H1 (cell line): ENCODE results near the gene RAB11B. TPM values are rescaled to one million over a fixed set of nuclear protein-coding genes. Genes with fewer than 3 reads are reported as not detected.
"Not testable (repeated sequence)": the region's sequence is repeated elsewhere in the genome, so short reads cannot be mapped to it uniquely, and the experiment has no call there.

Source experiments
- CTCF ChIA-PET: fragments of 300-600 bp; sonication (Branson Sonifier 250); formaldehyde crosslinking; loops from one replicate; lab custom pipeline; 2021; ENCODE audit not compliant: partially characterized antibody; lab: Charles Lee
- POLR2A ChIA-PET: fragments of 300-600 bp; sonication (Branson Sonifier 250); formaldehyde crosslinking; loops from one replicate; lab custom pipeline; 2021; ENCODE audit warnings: inconsistent platforms; ENCODE audit not compliant: partially characterized antibody; lab: Charles Lee
- DNase-seq, 2 experiments: peaks; one replicate each; pipeline versions ENCODE4 v3.0.0 to v3.0.0-alpha.2; 2010 to 2022; ENCODE audit warnings: low spot score in 2 of 2, low read depth in 1 of 2, mixed read lengths in 1 of 2
- FAIRE-seq: peaks from 2 replicates; lab custom pipeline; 2011; peaks lifted over from hg19 to GRCh38; lab: Jason Lieb, UNC
- H2AFZ ChIP-seq: 2 replicates; pipeline ENCODE4 v1.8.1; 2012; ENCODE audit warnings: low read length, inconsistent platforms
- H2AK5ac ChIP-seq: 2 replicates; pipeline ENCODE4 v1.6.1; 2013; ENCODE audit warnings: low read depth, low read length
- H2BK120ac ChIP-seq: replicated peaks from 2 replicates; pipeline ENCODE3; 2013; ENCODE audit warnings: low read depth, low read length, inconsistent platforms
- H2BK12ac ChIP-seq: 2 replicates; pipeline ENCODE4 v1.6.1; 2013; ENCODE audit warnings: low read depth, low read length
- H2BK15ac ChIP-seq: 2 replicates; pipeline ENCODE4 v1.6.1; 2013; ENCODE audit warnings: low read length
- H2BK20ac ChIP-seq: 2 replicates; pipeline ENCODE4 v1.6.1; 2013; ENCODE audit warnings: low read length
- H2BK5ac ChIP-seq: 2 replicates; pipeline ENCODE4 v1.6.1; 2013; ENCODE audit warnings: low read depth, low read length
- H3K14ac ChIP-seq: 2 replicates; pipeline ENCODE4 v1.6.1; 2013; ENCODE audit warnings: inconsistent platforms; ENCODE audit not compliant: insufficient read length
- H3K18ac ChIP-seq: 2 replicates; pipeline ENCODE4 v1.6.1; 2013; ENCODE audit warnings: low read length; ENCODE audit errors: extremely low read depth
- H3K23ac ChIP-seq: 2 replicates; pipeline ENCODE4 v1.6.1; 2013; ENCODE audit warnings: inconsistent platforms; ENCODE audit not compliant: insufficient read length
- H3K23me2 ChIP-seq: 2 replicates; pipeline ENCODE4 v1.6.1; 2013; ENCODE audit warnings: low read depth, low read length
- H3K27ac ChIP-seq: 2 replicates; pipeline ENCODE4 v1.6.1; 2011; ENCODE audit warnings: low read depth, low read length, inconsistent platforms
- H3K27me3 ChIP-seq, 4 experiments: replicated peaks in 1 of 4; 1 replicate in 1 of 4; 2 replicates in 3 of 4; pipeline versions ENCODE4 v1.6.1 to v1.8.1; 2011 to 2013; ENCODE audit warnings: low read length in 3 of 4, mild to moderate bottlenecking in 3 of 4, inconsistent platforms in 2 of 4, mixed read lengths in 2 of 4, moderate library complexity in 1 of 4; ENCODE audit not compliant: control insufficient read depth in 3 of 4, insufficient read depth in 3 of 4; ENCODE audit errors: extremely low read depth in 1 of 4
- H3K36me3 ChIP-seq, 4 experiments: 2 replicates each; pipeline versions ENCODE4 v1.6.1 to v1.8.1; 2011 to 2013; ENCODE audit warnings: mild to moderate bottlenecking in 4 of 4, low read length in 3 of 4, moderate library complexity in 2 of 4, control low read depth in 1 of 4, inconsistent platforms in 1 of 4; ENCODE audit not compliant: insufficient read depth in 4 of 4, control insufficient read depth in 2 of 4
- H3K4ac ChIP-seq: replicated peaks from 2 replicates; pipeline ENCODE3; 2013; ENCODE audit warnings: low read length, low read depth, mixed read lengths, inconsistent platforms; ENCODE audit not compliant: insufficient read length
- H3K4me1 ChIP-seq, 4 experiments: replicated peaks in 1 of 4; 1 replicate in 1 of 4; 2 replicates in 3 of 4; pipeline versions ENCODE4 v1.6.1 to v1.8.1; 2011 to 2013; ENCODE audit warnings: low read length in 3 of 4, inconsistent platforms in 2 of 4, mixed read lengths in 1 of 4; ENCODE audit not compliant: insufficient read depth in 4 of 4, control insufficient read depth in 3 of 4
- H3K4me2 ChIP-seq, 2 experiments: 2 replicates each; pipeline versions ENCODE4 v1.6.1 to v1.8.1; 2011 to 2013; ENCODE audit warnings: low read depth in 2 of 2, low read length in 2 of 2, control low read depth in 1 of 2, inconsistent platforms in 1 of 2, mild to moderate bottlenecking in 1 of 2; ENCODE audit not compliant: insufficient read depth in 1 of 2
- H3K4me3 ChIP-seq, 4 experiments: fragments of 200-600, 300-600 bp in 1 of 4; sonication (generic), shearing (Covaris generic), sonication (Bioruptor Twin) in 1 of 4; 2 replicates each; pipeline versions ENCODE4 v1.5.1 to v1.8.1; 2011 to 2016; ENCODE audit warnings: low read length in 4 of 4, low read depth in 3 of 4, control low read depth in 2 of 4, inconsistent platforms in 2 of 4, mild to moderate bottlenecking in 2 of 4, mixed read lengths in 1 of 4, moderate library complexity in 1 of 4; ENCODE audit not compliant: insufficient read depth in 2 of 4; ENCODE audit errors: extremely low read depth in 1 of 4
- H3K56ac ChIP-seq: replicated peaks from 2 replicates; pipeline ENCODE3; 2013; ENCODE audit warnings: low read depth, mild to moderate bottlenecking, mixed read lengths, low read length, inconsistent platforms; ENCODE audit not compliant: insufficient read length
- H3K79me1 ChIP-seq: 2 replicates; pipeline ENCODE4 v1.6.1; 2013; ENCODE audit warnings: low read depth, low read length, control low read depth
- H3K79me2 ChIP-seq, 2 experiments: 2 replicates each; pipeline versions ENCODE4 v1.6.1 to v1.8.1; 2012 to 2013; ENCODE audit warnings: low read length in 2 of 2, mild to moderate bottlenecking in 2 of 2, inconsistent platforms in 1 of 2; ENCODE audit not compliant: insufficient read depth in 2 of 2, control insufficient read depth in 1 of 2
- H3K9ac ChIP-seq, 4 experiments: replicated peaks in 1 of 4; 1 replicate in 1 of 4; 2 replicates in 3 of 4; pipeline versions ENCODE4 v1.6.1 to v1.8.1; 2011 to 2013; ENCODE audit warnings: low read depth in 3 of 4, low read length in 3 of 4, control low read depth in 2 of 4, mild to moderate bottlenecking in 2 of 4, moderate library complexity in 2 of 4, inconsistent platforms in 1 of 4; ENCODE audit errors: extremely low read depth in 1 of 4
- H3K9me3 ChIP-seq, 2 experiments: 2 replicates each; pipeline versions ENCODE4 v1.6.1 to v1.8.1; 2012 to 2013; ENCODE audit warnings: mild to moderate bottlenecking in 2 of 2, moderate library complexity in 2 of 2, control low read depth in 1 of 2, inconsistent platforms in 1 of 2, low read depth in 1 of 2, low read length in 1 of 2, mixed read lengths in 1 of 2; ENCODE audit not compliant: insufficient read depth in 2 of 2
- H4K20me1 ChIP-seq, 2 experiments: replicated peaks in 1 of 2; 2 replicates each; pipeline versions ENCODE3 to v1.8.1; 2011 to 2013; ENCODE audit warnings: inconsistent platforms in 2 of 2, low read length in 2 of 2, mild to moderate bottlenecking in 1 of 2; ENCODE audit not compliant: insufficient read depth in 2 of 2, control insufficient read depth in 1 of 2
- H4K5ac ChIP-seq: 2 replicates; pipeline ENCODE4 v1.6.1; 2013; ENCODE audit warnings: low read length, low read depth, mixed read lengths, inconsistent platforms; ENCODE audit not compliant: insufficient read length
- H4K8ac ChIP-seq: 2 replicates; pipeline ENCODE4 v1.8.0; 2013; ENCODE audit warnings: mild to moderate bottlenecking, moderate library complexity, low read length, inconsistent platforms; ENCODE audit not compliant: insufficient read depth; ENCODE audit errors: extremely low read depth
- H4K91ac ChIP-seq: replicated peaks from 2 replicates; pipeline ENCODE3; 2013; ENCODE audit warnings: low read length, mixed read lengths, inconsistent platforms; ENCODE audit not compliant: insufficient read length
- WGBS, 2 experiments: shearing (Covaris generic) in 1 of 2; methylation state at CpG; one replicate each; pipeline versions ENCODE4 v1.1.6 to v1.1.7; 2013 to 2015; ENCODE audit warnings: low lambda C conversion rate in 2 of 2, mixed read lengths in 2 of 2, inconsistent platforms in 1 of 2, low coverage in 1 of 2, missing lambda C conversion rate in 1 of 2; ENCODE audit not compliant: insufficient replicate concordance in 2 of 2, insufficient coverage in 1 of 2, insufficient read length in 1 of 2; ENCODE audit errors: extremely low coverage in 1 of 2, missing lambda C conversion rate in 1 of 2; 5-methylcytosine and 5-hydroxymethylcytosine counted together
- polyA plus RNA-seq, 7 experiments: library from polyadenylated mRNA; depleted of rRNA in 3 of 7; stranded (reverse) in 5 of 7; unstranded in 2 of 7; fragments of >200 nt in 5 of 7; fragments of 200-250 nt in 2 of 7; gene quantifications; 1 replicate in 5 of 7; 2 replicates in 1 of 7; 4 replicates in 1 of 7; pipeline versions ENCODE4 v1.2.1 to v1.2.3, GENCODE V29; 2011 to 2013; ENCODE audit warnings: missing spikeins in 2 of 7, mixed read lengths in 2 of 7
- total RNA-seq: library from RNA; stranded (reverse); fragmentation: NEBNext Ultra II Directional; extraction: Animal tissue kit (Norgen Biotek cat#: 25700); gene quantifications from 2 replicates; pipeline ENCODE4 v1.2.1, GENCODE V29; 2021

RAB11B gene
- total and polyA plus RNA-seq, 2 of the 8 experiments (the other 6 are each of a cell fraction or from before 2014, with no cell fraction given), result 50.2 to 85.8 TPM

DNA sequence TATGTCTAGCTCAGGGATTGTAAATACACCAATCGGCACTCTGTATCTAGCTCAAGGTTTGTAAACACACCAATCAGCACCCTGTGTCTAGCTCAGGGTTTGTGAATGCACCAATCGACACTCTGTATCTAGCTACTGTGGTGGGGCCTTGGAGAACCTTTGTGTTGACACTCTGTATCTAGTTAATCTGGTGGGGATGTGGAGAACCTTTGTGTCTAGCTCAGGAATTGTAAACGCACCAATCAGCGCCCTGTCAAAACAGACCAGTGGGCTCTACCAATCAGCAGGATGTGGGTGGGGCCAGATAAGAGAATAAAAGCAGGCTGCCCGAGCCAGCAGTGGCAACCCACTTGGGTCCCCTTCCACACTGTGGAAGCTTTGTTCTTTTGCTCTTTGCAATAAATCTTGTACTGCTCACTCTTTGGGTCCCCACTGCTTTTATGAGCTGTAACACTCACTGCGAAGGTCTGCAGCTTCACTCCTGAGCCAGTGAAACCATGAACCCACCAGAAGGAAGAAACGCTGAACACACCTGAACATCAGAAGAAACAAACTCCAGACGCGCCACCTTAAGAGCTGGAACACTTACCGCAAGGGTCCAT is 13.7 kb upstream of the RAB11B start:
- not testable (repeated sequence) for H3K4me3 ChIP-seq
- POLR2A ChIA-PET, result interaction anchor here (0.9 to 2.8 kb wide), 6 partner anchors 10 to 84 kb away, joined by 3 to 17 read pairs (median 4); partner anchors contain the start of genes ANGPTL4 and RAB11B

More for the DNA sequence above, 13.7 kb upstream of the RAB11B start:
- H3K79me2 ChIP-seq, H3K36me3 ChIP-seq, H2BK20ac ChIP-seq, H3K14ac ChIP-seq, H3K4ac ChIP-seq, H4K8ac ChIP-seq, H2AFZ ChIP-seq, H3K27ac ChIP-seq, H3K79me1 ChIP-seq, H3K56ac ChIP-seq, H4K91ac ChIP-seq, H2BK12ac ChIP-seq, DNase-seq, H3K23ac ChIP-seq, H3K18ac ChIP-seq, H2AK5ac ChIP-seq, H4K20me1 ChIP-seq, H2BK120ac ChIP-seq, H3K23me2 ChIP-seq, H3K9ac ChIP-seq, FAIRE-seq, H3K4me2 ChIP-seq, H2BK15ac ChIP-seq, H3K27me3 ChIP-seq, H3K9me3 ChIP-seq, H4K5ac ChIP-seq, H2BK5ac ChIP-seq, H3K4me1 ChIP-seq: not testable (repeated sequence)
- WGBS, 2 experiments, result 90% methylated on average over 9 of the region's 10 CpGs; no CpG with 5 or more reads in 1 of the 2 experiments
- CTCF ChIA-PET, result interaction anchor here (0.8 to 4.9 kb wide), 9 partner anchors 9 to 86 kb away, joined by 3 to 23 read pairs (median 4); partner anchors contain the start of gene ANGPTL4
